SK-N-MC (cell line): ENCODE measurements around the gene ATF5.

Source experiments
- EZH2 ChIP-seq: fragments of 200-600 bp; sonication (generic); IDR thresholded peaks from one replicate; pipeline ENCODE4 v1.6.1; 2017; ENCODE audit warnings: antibody characterized with exemption
- POLR2AphosphoS5 ChIP-seq: IDR thresholded peaks from 2 replicates; pipeline ENCODE4 v1.6.1; 2012; ENCODE audit warnings: mild to moderate bottlenecking, low read depth, low read length, borderline replicate concordance

- no peak for TF ChIP-seq POLR2AphosphoS5
- TF ChIP-seq EZH2 = no peak
These were observed 22.0 kb upstream of the ATF5 start for GRCh38 chr19:49906879-49907564.
